Retina (tissue), 1 donor: ENCODE data around the gene CCDC187.
A peak's percentile ranks its signal among the peaks of the same experiment; 100 is the strongest.

ENCODE experiments used
- DNase-seq: peaks from one replicate; pipeline ENCODE4 v3.0.0-alpha.2; 2016

Gene CCDC187

DNA sequence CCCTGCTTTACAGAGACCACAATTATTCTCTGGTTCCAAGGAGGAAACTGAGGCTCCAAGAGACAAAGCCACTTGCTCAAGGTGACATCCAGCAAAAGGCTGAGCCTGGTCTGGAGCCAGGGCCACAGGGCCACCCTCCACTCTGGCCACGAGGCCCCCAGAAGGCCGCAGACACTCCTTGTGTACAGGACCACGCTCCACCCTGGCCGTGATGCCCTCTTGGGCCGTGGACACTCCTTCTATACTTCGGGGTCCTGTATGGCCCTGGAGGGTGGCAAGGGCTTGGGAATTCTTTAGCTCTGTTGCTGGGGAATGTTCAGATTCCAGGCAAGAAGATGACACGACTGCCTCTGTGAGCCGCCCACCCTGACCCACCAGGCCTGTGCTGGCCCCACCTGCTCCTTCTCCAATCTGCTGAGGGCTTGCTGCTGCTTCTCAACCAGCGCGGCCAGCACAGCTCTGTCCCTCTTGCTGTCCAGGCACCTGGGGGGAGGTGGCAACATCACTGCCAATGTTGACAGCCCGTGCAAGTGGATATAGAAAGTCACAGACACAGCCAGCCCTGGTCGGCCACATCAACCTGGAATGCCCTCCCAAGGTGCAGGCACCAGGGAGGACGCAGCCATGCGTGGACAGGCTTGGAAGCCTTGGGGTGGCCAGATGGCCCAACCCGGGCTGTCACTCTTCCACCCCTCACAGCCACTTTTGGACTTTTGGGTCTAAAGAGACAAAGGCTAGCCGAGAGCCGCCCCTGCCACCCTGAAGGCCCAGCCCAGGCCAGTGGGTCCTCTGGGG is 38.1 kb downstream of the CCDC187 start:
- no peak for DNase-seq

DNA sequence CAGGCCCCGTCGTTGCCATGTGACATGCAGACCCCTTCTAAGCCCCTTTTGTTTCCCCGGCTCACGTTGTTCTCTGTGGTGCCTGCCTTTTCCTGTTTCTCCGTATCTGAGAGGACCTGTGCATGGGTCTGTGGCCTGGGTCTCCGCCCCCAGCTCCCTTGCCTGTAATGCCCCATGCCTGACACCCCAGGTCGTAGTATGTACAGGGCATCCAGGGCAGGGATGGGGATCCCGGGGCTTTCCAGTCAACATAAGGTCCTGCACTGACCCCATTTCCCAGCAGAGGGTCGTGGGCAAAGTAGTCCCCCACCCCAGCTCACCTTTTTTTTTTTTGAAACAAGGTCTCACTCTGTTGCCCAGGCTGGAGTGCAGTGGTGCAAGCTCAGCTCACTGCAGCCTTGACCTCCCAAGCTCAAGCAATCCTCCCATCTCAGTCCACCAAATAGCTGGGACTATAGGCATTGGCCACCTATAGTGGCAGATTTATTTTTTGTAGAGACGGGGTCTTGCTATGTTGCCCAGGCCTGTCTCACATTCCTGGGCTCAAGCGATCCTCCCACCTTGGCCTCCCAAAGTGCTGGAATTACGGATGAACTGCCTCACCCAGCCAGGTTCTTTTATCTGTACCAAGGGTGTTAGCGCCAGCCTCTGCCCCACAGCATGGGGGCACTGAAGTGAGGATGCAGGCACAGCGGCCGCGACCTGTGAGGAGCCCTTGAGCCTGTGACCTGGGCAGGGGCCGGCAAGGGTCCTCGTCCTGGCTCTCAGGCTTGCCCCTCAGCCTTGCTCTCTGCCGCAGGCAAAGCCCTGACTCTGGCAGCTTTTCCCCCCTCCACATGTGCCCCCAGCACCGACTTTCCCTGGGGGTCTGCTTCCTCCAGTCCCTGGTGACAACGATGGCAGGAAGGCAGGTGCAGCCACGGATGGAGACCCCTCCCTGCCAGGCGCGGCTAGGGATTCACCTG is 39.2 kb downstream of the CCDC187 start:
- no peak for DNase-seq

DNA sequence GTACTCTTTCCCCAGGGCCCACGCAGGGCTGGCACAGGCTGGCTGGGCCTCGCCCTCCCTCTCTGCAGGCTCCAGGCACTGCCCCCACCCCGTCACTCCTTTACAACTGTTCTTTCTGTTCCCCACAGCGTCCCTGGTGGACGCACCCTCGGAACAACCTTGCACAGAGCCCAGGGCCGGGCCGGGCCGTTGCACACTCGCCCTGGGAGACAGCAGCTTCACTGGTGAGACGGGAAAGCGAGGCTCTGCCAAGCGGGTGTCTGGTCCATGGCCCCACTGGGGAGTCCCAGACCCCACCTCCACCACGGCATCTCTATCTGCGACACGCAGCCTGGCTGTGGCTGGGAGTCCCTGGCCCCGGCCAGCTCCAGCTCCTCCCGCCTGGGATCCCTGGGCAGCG is 39.9 kb downstream of the CCDC187 start:
- DNase-seq, result peak; percentile 63

DNA sequence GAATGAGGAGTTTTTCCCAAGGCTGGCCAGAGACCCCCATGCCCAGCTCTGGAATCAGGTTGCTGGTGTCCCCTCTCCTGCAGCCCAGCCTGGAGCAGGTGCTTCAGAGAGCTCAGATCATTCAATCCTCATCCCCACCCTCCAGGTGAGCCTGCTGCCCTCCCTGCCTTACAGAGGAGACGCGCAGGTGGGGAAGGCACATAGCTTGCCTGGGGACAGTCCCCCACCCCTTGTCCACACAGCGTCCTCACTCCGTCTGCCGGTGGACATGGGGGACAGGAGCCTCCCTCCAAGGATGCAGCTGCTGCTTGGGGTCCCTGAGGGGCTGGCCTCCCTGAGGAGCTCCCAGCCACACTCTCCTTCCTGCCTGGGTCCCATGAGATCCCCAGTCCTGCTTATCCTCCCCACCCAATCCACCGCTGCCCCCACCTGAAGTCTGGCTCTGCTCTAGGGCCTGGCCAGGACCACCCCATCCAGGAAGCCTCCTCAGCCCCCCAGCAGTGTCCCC is 41.2 kb downstream of the CCDC187 start:
- no peak for DNase-seq

DNA sequence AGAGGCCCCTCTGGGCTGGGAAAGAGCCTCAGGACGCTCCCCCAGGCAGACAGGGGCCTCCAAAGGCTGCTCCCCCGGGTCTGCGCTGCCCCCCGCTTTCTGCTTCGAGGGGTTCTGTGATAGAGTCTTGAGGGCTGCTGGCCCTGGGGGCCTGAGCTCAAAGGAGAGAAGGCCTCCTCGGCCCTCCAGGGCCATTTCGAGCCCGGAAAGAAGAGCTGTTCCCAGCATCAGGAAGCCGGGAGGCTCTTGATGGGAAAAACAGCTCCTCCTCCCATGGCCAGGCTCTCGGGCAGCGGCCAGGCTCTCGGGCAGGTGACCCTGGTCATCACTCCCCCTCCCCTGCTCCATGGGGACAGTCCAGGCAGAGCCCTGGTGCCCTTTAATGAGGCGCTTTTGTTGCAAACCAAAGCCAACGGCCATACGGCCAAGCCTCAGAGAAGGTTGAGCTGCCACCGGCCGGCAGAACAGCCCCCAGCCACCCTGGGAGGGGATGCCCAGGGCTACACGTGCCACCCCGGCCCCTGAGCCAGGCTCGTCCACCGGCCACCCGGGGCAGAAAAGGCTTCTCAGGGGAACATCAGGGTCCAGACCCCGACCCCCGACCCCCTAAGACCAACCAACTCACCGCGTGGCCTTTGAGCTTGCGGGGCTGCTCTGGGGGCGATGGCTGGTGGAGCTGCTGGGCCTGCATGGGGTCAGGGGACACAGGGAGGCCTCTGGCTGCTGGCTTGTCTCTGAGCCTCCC is 42.0 kb downstream of the CCDC187 start:
- no peak for DNase-seq

DNA sequence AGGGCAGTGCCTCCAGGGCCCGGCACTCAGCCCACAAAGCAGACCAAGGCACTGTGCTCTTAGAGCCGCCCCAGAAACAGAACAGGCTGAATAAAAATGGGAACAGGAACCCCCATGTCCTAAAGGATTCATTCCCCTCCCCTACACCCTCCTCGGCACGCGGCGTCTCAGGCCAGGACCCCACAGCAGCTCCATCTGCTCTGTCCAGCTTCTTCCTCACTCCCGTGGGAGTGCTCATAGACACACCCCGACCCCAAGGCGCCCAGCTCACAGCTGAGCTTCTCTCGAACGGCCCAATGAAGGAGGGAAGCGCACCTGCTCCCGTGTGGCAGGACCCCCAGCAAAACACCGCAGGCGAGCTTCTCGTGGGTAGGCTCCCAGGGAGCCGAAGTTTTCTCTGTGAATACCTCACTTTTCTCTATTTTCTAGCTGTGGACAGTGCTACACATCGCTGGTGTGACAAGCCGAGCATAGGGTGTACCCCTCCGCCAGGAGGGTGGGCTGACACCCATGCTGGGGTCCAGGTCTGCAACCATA is 42.9 kb downstream of the CCDC187 start:
- DNase-seq, result no peak

DNA sequence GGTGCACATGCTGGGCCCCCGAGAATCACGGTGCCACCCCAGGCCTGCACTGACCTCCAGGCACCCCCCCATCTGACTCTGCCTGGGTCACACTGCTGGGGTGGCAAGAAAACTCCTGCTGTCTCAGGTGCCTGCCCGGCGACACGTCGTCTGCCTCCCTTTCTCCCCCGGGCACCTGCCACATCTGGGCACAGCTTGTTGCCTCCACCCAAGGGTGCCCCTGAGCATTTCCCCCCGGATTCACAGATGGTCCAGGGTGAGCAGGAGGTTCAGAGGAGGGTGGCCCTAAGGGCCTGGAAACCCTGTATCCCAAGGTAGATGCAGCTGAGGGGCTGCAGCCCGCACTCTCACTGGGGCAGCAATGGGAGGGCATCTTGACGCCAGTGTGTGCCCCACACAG is 43.4 kb downstream of the CCDC187 start:
- DNase-seq, result no peak

DNA sequence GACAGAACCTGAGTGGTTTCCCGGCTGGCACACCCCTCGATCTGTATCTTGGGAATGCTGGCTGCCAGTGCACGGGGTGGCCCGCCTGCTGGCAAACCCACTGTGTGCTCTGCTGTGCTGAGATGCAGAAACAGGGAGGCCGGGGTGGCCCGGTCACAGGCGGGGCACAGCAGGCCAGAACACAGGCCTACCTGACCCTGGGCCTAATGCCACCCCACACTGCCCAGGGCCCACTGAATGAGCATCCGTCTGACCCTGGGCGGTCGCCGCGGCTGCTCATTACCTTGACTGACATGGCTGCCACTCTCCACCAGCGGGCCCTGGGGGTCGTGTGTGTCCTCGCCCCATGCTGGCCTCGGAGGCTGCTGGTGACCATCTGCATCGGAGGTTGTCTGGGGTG is 44.1 kb downstream of the CCDC187 start:
- no peak for DNase-seq

DNA sequence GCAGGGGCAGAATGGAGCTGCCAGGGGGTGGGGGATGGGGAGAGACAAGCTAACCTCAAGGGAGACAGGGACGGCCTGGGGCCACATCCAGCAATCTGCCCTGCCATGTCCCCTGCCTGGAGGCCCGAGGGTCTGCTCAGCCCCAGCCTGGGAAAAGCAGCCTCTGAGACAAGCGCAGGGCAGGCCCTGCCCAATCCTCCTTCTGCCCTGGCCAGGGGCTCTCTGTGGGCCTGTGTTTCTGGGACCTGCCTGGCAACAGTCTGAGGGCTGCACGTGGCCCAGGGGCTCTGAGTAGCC is 44.4 kb downstream of the CCDC187 start:
- no peak for DNase-seq

DNA sequence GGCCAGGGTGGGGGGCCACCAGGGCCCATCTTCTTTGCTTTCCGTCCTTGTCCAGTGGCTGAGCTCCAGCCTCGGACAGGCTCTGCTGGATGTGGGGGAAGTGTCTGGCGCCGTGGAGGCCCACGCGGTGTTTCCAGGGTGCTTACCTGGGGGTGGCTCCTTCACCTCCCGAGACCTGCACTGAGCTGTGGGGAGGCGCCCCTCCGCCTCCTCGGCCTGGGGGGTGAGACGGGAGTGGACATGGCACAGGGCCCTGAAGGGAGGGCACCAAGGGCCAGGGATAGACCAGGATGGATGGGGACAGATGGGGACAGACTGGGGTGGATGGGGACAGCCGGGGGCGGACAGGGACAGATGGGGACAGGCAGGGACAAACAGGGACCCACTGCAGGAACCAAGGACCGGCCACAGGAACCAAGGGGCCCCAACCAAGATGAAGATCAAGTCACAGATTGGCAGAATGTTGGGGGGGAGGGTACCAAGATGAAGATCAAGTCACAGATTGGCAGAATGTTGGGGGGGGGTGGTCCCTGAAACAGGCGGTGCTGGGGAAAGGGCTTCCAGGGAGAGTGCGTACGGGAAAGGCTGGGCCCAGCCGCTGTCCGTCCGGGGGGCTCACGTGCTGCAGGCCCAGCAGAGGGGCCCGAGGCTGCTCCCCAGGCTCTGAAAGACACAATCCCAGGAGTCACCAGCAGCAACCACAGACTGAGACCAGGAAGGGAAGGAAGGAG is 44.9 kb downstream of the CCDC187 start:
- DNase-seq, result no peak

DNA sequence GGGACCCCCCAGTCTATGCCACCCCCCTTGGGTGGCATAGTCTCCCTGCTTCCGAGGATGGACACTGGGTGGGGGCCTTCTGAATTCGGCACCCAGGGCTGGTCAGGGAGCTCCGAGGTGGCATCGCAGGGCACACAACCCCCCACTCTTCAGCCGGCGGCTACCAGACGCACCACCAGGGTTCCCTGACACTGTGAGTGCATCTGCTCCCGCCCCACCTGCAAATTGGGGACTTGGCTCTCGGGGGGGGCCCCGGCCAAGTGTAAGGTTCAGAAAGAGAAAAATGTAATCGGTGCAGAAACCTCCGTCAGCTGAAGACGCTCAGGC is 45.6 kb downstream of the CCDC187 start:
- DNase-seq, result no peak

DNA sequence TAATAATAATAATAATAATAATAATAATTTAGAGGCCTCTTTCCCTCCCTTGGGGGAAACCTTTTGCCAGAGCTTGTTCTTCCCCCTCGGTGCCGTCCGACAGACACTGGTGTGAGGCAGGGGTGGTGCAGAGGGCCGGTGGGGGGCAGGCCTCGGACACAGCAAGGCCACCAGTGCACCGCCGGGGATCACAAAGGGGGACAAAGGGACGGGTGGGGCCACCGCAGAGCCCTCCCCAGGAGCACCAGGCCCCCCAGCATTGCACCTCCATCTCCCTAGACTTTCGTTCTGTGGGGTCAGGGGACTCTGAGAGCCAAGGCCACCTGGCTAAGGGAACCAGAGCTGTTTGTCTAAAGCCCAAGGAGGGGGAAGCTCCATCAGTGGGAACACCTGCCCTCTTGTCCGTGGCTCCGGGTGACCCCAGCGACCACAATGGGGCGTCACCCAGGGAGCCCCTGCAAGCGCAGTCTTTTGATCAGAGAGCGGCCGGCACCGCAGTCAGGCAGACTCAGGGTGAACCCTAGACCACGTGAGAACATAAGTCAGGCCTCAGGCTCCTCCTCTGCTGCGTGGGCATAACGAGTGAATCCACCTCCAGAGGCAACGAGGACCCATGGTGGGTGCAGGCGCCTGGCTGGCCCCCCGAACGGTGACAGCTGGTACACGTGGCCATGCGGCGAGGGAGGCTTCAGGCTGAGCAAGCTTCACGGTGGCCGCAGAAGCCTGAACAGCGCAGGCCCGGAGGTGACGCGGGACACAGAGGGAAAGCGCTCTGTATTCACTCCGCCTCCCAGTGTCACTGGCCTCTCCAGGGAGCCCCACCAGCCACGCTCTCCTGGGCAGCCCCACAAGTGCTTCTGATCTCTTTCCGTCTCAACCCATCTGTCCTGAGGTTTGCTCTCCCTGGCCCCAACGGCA is 46.3 kb downstream of the CCDC187 start:
- peak; percentile 41 for DNase-seq

DNA sequence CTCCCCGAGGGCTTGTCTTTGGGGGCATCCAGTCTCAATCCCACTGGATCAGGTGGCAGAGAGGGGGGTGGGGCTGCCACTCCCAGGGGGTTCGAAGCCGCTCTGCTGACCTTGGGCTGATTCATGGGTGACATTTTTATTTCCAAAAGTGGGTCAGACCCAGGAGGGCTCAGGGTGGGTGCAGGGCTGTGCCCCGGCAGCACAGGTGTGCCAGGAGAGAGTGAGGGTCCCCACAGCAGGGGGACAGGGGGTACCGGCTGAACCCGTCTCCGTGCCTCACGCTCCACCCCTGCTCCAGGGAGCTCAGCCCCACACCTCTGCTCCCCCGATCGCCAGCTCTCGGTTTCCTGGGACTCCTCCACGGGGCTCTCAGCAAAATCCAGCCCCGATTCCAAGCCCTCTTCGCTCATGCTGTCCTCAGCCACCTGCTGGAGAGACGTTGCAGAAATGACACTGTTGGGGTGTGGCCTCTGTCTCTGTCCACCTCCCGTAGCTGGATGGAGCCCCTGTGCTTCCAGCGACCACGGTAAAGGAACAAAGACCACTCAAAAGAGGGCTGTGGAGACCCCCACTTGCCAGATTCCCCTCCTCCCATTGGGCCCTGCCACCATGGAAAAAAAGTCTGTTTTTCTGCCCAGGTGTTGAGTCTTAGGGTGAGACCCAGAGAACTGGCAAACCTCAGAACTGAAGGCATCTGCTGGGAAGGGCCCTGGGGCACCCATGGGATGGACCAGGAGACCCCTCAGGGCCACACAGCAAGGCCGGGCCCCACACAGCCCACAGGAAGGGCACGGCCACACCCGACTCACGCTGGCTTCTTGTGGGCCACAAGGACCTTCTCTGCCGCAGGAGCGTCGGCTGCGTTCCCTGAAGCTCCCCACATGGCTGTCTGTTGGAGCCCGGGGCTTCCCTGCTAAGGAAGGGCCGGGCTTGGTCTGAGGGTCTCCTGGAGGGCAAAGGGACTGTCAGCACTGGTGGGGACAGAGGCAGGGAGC is 47.7 kb downstream of the CCDC187 start:
- no peak for DNase-seq

DNA sequence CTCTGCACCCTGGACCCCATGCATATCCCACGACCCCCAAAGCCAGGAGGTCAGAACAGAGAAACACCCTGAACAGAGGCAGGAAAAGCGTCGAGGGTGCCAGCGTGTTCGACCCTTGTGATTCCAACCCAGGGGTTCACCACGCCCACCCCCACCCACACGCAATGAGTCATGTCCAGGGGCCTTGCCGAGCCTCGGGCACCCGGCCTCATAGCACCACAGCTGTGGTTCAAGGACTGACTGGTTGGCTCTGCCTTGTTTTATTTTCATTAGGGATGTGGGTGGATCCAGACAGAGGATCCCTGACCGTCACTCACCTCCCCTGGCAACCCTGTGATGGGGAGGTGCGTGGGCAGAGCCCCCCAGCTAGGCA is 48.7 kb downstream of the CCDC187 start:
- DNase-seq, result no peak

DNA sequence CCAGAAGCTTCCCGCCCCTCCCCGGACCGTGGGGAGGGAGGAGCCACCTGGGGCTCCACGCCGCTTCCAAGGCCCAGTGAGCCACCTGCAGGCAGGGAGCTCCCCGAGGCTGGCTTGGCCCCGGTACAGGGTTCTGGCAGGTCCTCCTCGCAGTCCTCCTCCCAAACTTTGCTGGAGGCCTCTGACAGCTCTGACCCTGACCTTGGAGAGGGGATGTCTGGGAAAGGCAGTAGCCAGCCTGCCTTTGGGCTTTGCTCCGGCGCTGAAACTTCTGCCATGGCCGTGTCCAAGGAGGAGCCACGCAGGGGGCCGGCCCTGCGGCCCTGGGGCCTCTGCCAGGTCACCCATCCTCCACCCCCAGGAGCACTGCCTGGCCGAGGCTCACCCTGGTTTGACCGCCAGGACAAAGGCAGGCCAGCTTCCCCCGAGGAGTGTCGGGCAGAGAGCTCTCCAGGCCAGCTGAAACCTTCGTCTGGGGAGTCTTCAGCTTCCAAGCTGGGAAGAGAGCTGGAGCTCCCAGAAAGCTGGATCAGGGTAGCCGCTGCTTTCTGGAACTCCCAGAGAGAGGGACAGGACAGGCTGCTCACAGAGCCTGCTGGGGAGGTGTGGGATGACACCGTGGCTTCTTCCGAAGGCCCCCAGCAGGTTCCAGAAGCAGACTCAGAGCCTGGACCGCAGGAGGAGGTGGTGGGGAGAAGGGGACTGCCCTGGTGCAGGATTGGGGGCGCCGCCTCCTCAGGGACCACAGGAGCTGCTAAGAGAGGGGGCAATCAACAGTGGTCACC is 49.3 kb downstream of the CCDC187 start:
- no peak for DNase-seq

DNA sequence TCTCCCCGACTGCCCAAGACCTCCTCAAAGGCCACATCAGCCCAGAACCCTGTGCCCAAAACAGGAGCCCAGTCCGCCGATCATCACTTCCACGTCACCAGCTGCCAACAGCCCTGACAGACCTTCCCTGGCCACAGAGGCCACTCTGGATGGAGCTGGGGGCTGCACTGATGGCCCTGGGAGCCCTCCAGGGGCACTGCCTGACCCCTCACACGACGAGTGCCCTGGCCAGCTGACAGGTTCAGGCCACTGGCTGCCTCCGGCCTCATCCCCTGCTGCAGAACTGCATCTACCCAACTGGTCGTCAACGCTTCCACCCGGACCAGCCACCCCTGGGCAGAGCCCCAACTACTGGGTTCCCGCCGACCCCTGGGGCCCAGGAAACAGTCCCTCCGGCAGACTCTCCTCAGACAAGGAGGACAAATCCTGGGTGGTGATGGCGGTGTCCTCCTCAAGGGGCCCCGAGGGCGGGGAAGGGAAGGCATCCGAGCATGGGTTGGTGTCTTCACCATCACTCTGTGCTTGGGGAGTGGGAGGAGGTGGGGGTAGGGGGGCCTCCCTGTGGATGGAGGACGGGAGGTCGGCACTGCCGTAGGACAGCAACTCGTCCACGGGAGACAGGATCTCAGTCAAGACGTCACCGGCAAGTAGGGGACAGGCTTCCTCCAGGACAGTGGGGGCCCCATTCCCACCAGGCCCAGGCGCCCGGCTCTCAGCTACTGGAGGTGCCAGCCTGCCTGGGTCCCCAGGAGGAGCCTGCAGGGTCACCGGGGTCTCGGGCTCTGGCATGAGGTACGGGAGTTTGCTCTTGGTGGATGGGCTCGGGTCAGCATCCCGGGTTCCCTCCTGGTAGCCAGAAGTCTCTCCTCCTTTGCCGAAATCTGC is 50.4 kb downstream of the CCDC187 start:
- no peak for DNase-seq

DNA sequence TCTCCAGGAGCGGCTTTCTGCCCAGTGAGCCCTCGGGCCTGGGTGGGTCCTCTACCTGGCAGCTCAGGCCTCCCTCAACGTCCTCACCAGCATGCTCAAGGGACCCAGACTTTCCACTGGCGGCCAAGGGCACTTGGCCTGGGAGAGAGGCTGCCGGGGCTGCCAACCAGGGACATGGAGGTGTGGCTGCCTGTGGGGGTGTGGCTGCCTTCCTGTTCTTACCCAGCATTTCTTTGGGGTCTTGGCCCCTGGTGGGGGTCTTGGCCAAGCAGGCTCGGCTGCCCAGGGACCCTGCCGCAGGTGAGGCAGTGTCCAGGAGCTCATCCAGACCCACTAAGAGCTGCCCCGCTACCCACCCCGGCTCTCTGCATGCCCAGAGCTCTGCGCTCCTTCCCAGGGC is 51.0 kb downstream of the CCDC187 start:
- DNase-seq, result no peak

DNA sequence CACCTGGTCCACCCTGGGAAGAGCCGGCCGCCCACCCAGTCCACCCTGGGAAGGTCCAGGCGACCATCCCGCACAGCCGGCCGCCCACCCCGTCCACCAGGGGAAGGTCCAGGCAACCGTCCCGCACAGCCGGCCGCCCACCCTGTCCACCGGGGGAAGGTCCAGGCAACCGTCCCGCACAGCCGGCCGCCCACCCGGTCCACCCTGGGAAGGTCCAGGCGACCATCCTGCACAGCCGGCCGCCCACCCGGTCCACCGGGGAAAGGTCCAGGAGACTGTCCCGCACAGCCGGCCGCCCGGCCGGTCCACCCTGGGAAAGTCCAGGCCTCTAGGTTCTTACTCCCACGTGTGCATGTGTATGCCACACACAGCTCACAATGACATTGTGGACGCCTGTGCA is 51.6 kb downstream of the CCDC187 start:
- no peak for DNase-seq
